ENCODE measurements around the gene TRIM17. TPM values are rescaled to one million over a fixed set of nuclear protein-coding genes. Genes with fewer than 3 reads are reported as not detected.

The TRIM17 gene
- total RNA-seq, 4 donors from 2014 or later = 1.2 to 3.8 (median 2.8) TPM

DNA sequence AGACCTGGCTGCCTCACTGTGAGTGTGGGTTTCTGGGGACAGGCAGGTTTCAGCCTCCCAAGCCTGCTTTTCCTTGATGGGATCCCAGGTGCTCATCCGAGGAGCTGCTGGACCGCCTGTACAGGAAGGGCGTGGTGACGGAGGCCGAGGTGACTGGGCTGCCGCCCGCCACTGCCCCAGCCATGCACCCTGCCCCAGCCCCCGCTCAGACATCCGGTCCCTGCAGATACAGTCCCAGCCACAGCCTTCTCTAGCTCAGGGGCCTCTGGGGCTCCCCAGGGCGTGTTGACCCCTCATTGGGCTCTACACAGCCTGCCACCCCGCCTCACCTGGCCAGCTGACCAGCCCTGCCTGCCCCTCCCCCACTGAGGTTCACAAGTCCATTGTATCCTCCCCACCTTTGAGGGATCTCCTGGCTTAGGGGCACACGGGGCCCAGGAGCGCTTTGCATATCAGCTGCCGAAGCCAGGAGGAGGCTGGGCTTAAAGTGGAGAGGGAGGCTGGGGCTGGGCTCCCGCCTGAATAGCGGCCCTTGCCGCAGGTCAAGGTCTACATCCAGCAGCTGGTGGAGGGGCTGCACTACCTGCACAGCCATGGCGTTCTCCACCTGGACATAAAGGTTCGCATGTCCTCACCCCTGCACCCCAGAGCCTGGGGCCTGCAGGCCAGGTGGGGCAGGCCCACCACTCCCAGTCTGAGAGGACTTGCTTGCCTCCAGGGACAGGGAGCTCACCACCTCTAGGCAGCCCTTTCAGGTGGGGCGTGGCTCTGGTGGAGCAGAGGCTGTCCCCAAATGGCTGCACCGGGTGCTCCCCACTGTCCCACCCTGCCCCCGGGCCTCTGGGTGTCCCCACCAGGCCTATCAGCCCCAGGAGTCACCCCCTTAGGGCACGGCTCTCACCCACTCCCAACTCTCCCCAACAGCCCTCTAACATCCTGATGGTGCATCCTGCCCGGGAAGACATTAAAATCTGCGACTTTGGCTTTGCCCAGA, 48.6 kb downstream of the TRIM17 start:
- no peaks in the 10 kb centered on the region for H3K4me1 ChIP-seq
- H3K9me3 ChIP-seq = no peaks in the 10 kb centered on the region
- H3K36me3 ChIP-seq = no peaks in the 10 kb centered on the region
- 86% methylated on average over 6 of the region's 25 CpGs for WGBS
- peak in 1 of 2 donors; percentile 78 for DNase-seq (ENCODE audit: low spot score in 2 of 2)
- no peak overlapping the region for H3K4me3 ChIP-seq
- TF ChIP-seq, protein P1, sequence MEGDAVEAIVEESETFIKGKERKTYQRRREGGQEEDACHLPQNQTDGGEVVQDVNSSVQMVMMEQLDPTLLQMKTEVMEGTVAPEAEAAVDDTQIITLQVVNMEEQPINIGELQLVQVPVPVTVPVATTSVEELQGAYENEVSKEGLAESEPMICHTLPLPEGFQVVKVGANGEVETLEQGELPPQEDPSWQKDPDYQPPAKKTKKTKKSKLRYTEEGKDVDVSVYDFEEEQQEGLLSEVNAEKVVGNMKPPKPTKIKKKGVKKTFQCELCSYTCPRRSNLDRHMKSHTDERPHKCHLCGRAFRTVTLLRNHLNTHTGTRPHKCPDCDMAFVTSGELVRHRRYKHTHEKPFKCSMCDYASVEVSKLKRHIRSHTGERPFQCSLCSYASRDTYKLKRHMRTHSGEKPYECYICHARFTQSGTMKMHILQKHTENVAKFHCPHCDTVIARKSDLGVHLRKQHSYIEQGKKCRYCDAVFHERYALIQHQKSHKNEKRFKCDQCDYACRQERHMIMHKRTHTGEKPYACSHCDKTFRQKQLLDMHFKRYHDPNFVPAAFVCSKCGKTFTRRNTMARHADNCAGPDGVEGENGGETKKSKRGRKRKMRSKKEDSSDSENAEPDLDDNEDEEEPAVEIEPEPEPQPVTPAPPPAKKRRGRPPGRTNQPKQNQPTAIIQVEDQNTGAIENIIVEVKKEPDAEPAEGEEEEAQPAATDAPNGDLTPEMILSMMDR (IDR thresholded peaks at IDR 0.05) = no peak
- TF ChIP-seq EP300 (IDR thresholded peaks at IDR 0.05) = no peak
- TF ChIP-seq POLR2A (IDR thresholded peaks at IDR 0.05) = no peak
- TF ChIP-seq POLR2AphosphoS5 (IDR thresholded peaks at IDR 0.05) = no peak
- no peaks in the 10 kb centered on the region for H3K27me3 ChIP-seq
- H3K27ac ChIP-seq = no peak overlapping the region

DNA sequence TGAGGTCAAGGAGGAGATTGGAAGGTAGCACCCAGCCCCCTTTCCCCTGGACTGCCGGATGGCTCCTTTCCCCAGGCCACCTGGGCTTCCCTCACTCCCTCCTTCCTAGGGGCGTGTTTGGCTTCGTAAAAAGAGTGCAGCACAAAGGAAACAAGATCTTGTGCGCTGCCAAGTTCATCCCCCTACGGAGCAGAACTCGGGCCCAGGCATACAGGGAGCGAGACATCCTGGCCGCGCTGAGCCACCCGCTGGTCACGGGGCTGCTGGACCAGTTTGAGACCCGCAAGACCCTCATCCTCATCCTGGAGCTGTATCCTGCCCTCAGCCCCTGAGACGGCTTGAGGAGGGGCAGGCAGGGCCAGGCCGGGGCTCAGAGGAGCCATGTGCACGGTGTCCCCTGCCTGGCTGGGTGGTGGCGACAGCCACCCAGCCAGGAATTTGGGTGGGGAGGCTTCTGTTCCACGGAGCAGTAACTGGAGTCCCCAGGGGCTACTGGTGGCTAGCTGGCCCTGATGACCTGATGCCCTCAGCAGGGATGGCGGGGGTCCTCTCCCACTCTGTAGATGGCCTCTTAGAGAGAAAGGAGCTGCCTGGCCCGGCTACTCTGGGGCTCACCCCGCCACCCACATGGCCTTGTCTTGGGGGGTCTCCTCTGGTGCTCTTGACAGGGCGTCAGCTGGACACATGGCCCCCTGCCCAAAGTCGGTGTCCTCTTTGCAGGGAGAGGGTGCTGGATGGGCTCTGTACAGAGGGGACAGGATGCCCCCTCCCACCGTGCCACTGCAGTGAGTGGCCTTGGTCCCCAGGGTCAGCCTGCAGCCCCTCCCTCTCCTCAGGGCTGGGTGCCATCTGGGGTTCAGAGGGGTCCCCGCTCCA, 49.6 kb downstream of the TRIM17 start:
- no peak for TF ChIP-seq POLR2AphosphoS5 (IDR thresholded peaks at IDR 0.05)
- TF ChIP-seq POLR2A (IDR thresholded peaks at IDR 0.05) = no peak
- TF ChIP-seq, protein P1 (IDR thresholded peaks at IDR 0.05) = no peak
- no peak for TF ChIP-seq EP300 (IDR thresholded peaks at IDR 0.05)
- H3K36me3 ChIP-seq = no peaks in the 10 kb centered on the region
- 54% methylated on average over 3 of the region's 24 CpGs for whole genome bisulfite sequencing
- H3K4me3 ChIP-seq = no peak overlapping the region
- no peaks in the 10 kb centered on the region for H3K9me3 ChIP-seq
- H3K27ac ChIP-seq = no peak overlapping the region
- no peaks in the 10 kb centered on the region for H3K4me1 ChIP-seq
- DNase-seq (ENCODE audit: low spot score in 2 of 2) = peak in 1 of 2 donors; percentile 78
- H3K27me3 ChIP-seq = no peaks in the 10 kb centered on the region

DNA sequence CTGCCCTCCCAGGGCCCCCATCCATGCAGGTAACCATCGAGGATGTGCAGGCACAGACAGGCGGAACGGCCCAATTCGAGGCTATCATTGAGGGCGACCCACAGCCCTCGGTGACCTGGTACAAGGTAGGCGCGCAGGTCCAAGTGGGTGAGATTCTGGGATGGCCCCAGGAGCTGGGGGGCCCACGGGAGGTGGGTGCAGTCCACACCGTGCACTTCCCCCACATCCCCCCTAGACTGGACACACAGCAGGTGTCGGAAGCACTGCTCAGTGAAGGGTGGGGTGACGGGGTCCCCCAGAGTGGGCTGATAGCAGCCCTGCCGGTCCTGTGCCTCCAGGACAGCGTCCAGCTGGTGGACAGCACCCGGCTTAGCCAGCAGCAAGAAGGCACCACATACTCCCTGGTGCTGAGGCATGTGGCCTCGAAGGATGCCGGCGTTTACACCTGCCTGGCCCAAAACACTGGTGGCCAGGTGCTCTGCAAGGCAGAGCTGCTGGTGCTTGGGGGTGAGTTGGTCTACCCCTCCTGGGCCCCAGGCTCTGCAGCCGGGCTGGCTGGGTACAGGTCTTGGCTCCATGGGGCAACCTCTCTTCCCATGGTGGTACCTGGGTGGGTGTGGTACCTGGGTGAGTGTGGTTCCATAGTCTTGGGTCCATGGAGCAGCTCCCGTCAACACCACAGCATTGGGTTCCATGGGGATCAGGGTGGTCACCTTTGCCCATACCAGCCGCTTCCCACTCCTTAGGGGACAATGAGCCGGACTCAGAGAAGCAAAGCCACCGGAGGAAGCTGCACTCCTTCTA, 50.4 kb downstream of the TRIM17 start:
- no peaks in the 10 kb centered on the region for H3K36me3 ChIP-seq
- TF ChIP-seq EP300 (IDR thresholded peaks at IDR 0.05) (no peak), POLR2A (IDR thresholded peaks at IDR 0.05) (no peak), POLR2AphosphoS5 (IDR thresholded peaks at IDR 0.05) (no peak)
- TF ChIP-seq, protein P1 (IDR thresholded peaks at IDR 0.05) = no peak
- no peak overlapping the region for H3K27ac ChIP-seq
- H3K9me3 ChIP-seq = no peaks in the 10 kb centered on the region
- H3K27me3 ChIP-seq = no peaks in the 10 kb centered on the region
- H3K4me3 ChIP-seq = no peak overlapping the region
- no peaks in the 10 kb centered on the region for H3K4me1 ChIP-seq
- DNase-seq (ENCODE audit: low spot score in 2 of 2) = peak in 1 of 2 donors; percentile 77
- 75% methylated on average over 2 of the region's 23 CpGs for WGBS

- 86% methylated on average over 6 of the region's 20 CpGs for WGBS
- Histone ChIP-seq H3K27ac (no peak overlapping the region), H3K4me1 (no peaks in the 10 kb centered on the region), H3K9me3 (no peaks in the 10 kb centered on the region), H3K4me3 (no peak overlapping the region), H3K27me3 (no peaks in the 10 kb centered on the region), H3K36me3 (no peaks in the 10 kb centered on the region)
- DNase-seq (ENCODE audit: low spot score in 2 of 2) = no peak
- TF ChIP-seq, protein P1 (IDR thresholded peaks at IDR 0.05) = no peak
- TF ChIP-seq POLR2AphosphoS5 (IDR thresholded peaks at IDR 0.05) (no peak), EP300 (IDR thresholded peaks at IDR 0.05) (no peak), POLR2A (IDR thresholded peaks at IDR 0.05) (no peak)
Measured at GRCh38 chr1:228365271-228366061, 51.2 kb downstream of the TRIM17 start.

Measured in suprapubic skin (tissue), 4 donors.